NCI-H1436 treated with DMSO at 0.1 percent for 48 hours (cell line): ENCODE results near the gene ABHD13.
"Not testable (repeated sequence)": the region's sequence is repeated elsewhere in the genome, so short reads cannot be mapped to it uniquely, and the experiment has no call there.

Experiments
- DNase-seq: peaks from one replicate; lab custom pipeline; 2025; lab: John Stamatoyannopoulos, UW

Gene ABHD13

GRCh38 chr13:108223687-108224503 is 5.7 kb downstream of the ABHD13 start:
- no peak for DNase-seq

GRCh38 chr13:108225440-108225839 is 7.2 kb downstream of the ABHD13 start:
- DNase-seq, result no peak

- no peak for DNase-seq
Measured at GRCh38 chr13:108226184-108226583, 8.0 kb downstream of the ABHD13 start.

- DNase-seq, result no peak
Measured at GRCh38 chr13:108227651-108228272, 9.6 kb downstream of the ABHD13 start.

DNA sequence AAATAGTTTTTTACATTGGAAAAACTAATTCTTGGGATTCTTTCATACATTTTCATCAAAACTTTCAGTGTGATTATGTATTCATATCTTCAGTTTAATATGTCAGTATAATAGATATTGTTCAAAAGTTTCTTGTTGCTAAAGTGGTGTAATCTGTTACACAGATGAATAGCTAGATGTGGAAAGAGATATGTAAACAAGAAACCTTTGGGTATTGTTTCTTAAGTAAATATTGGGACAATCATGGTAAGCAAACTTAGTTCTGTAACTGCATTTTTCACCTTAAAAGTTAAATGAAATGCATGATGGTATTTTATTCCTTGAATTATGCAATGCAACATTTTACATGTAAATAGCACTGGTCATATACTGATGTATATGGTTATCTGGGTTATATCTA is 12.2 kb downstream of the ABHD13 start:
- no peak for DNase-seq

DNA sequence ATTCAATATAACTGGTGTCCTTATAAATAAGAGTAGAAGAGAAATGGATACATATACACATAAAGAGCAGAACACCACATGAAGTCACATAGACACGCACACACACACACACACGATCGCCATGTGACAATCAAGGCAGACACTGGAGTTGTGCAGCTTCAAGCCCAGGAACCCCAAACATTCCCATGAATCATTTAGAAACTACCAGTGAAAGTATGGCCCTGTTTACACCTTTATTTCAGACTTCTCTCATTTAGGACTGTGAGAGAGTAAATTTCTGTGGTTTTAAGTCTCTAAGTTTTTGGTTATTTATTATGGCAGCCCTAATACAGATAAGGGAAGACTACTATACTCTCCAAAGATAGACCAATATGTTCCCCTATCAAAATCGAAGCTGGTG is 31.0 kb downstream of the ABHD13 start:
- DNase-seq, result no peak

GRCh38 chr13:108257248-108257647 is 39.1 kb downstream of the ABHD13 start:
- DNase-seq, result no peak

GRCh38 chr13:108263621-108264355 is 45.6 kb downstream of the ABHD13 start:
- no peak for DNase-seq

- DNase-seq, result no peak
Measured at GRCh38 chr13:108266321-108266990, 48.3 kb downstream of the ABHD13 start.

DNA sequence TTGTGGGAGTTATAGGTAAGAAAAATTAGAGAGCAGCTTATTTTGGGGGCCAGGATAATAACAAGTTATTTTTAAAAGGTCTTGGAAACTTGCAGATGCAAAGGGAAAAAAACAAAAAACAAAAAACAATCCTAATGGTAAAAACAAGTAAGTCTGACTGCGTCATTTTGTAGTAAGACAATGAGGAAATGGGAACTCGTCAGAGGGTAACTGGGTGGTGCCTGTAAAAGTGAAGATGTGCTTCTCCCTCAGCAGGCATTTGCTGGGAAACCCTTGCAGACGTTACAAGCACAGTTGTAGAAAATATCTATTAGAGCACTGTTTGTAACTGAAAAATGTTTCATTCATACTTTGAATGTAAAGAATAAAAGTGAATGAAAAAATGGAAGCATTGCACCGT is 49.2 kb downstream of the ABHD13 start:
- DNase-seq, result no peak

DNA sequence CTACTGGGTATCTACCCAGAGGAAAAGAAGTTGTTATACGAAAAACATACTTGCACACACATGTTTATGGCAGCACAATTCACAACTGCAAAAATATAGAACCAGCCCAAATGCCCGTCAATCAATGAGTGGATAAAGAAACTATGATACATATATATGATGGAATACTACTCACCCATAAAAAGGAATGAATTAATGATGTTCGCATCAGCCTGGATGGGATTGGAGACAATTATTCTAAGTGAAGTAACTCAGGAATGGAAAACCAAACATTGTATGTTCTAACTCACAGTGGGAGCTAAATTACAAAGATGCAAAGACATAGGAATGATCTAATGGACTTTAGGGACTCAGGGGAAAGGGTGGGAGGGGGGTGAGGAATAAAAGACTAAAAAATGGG is 49.7 kb downstream of the ABHD13 start:
- not testable (repeated sequence) for DNase-seq

- DNase-seq, result no peak
Measured at GRCh38 chr13:108268466-108269112, 50.4 kb downstream of the ABHD13 start.

GRCh38 chr13:108269601-108270328 is 51.6 kb downstream of the ABHD13 start, which contains the start of gene TNFSF13B:
Gene TNFSF13B, plus strand, starts transcription at chr13:108269718. Its CDS starts 178 bp downstream, at chr13:108269896.
- DNase-seq, result no peak

DNA sequence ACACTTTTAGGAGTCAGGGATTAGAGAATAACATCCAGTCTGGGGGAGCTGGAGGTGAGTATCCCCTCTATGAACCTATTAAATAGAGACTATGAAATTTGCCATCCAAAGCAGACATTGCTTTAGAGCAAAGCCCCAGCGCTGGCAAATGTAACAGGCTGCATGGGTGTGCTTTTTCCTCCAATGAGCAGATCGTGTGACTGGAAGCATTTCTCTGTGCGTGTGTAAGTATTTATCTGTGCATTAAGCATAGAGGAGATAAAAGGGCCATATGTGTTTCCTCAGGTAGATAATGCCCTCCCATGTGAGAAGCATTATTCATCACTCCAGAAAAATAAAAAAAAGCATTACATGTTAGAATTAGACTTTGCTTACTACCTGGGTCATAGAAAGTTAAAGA is 52.2 kb downstream of the ABHD13 start:
- DNase-seq, result no peak

GRCh38 chr13:108272333-108272732 is 54.1 kb downstream of the ABHD13 start:
- no peak for DNase-seq

- no peak for DNase-seq
Measured at GRCh38 chr13:108273429-108274118, 55.4 kb downstream of the ABHD13 start.

DNA sequence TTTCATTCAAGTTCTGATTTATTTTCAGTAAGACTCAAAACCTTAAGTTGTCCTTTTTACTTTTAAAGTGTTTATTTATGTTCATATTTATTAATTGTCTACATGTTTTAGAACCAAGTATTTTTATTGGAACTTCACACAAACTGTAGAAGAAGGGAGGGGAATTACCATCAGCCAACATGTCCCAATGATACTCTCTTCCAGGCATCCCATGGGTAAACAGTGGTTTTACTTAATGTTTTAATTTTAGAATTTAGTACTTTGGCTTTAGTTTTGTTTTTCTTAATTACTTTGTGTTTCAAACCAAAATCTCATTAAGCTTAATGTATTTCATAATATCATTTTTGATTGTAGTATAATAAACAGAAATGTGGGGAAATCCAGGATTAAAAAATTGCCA is 56.5 kb downstream of the ABHD13 start:
- no peak for DNase-seq

GRCh38 chr13:108276060-108276459 is 57.9 kb downstream of the ABHD13 start:
- no peak for DNase-seq

GRCh38 chr13:108278466-108278865 is 60.3 kb downstream of the ABHD13 start:
- DNase-seq, result no peak

GRCh38 chr13:108281901-108282300 is 63.7 kb downstream of the ABHD13 start:
- DNase-seq, result no peak
